ENCODE results near the gene PIWIL1.

- TF ChIP-seq CTCF (conservative IDR thresholded peaks at IDR 0.05; ENCODE audit: low read depth in 2 of 2), result no peak
- no peak for TF ChIP-seq REST (IDR thresholded peaks at IDR 0.05; ENCODE audit: unreplicated experiment)
- no peak for TF ChIP-seq POLR2AphosphoS5 (IDR thresholded peaks at IDR 0.05; ENCODE audit: low read depth)
- no peak for TF ChIP-seq EZH2 (IDR thresholded peaks at IDR 0.05; ENCODE audit: low read depth, unreplicated experiment)
- no peak for TF ChIP-seq JUNB (IDR thresholded peaks at IDR 0.05; ENCODE audit: unreplicated experiment)
- no peak for TF ChIP-seq EZH2phosphoT487 (IDR thresholded peaks at IDR 0.05; ENCODE audit: unreplicated experiment)
- TF ChIP-seq CREB1 (CRISPR knock-in tag; IDR thresholded peaks at IDR 0.05; ENCODE audit: low read depth), result no peak
- no peak for TF ChIP-seq ZNF114 (CRISPR knock-in tag; IDR thresholded peaks at IDR 0.05)
- no peak for TF ChIP-seq ZNF331 (CRISPR knock-in tag; IDR thresholded peaks at IDR 0.05; ENCODE audit: low read depth)
- TF ChIP-seq ETS1 (IDR thresholded peaks at IDR 0.05), result no peak
Measured at GRCh38 chr12:130300090-130300489, 37.6 kb upstream of the PIWIL1 start.
